Activated CD8-positive, alpha-beta memory T cell treated with anti-CD3 and anti-CD28 coated beads for 24 hours (primary cell): ENCODE measurements around the gene NUP98.
"Not testable (repeated sequence)": the region's sequence is repeated elsewhere in the genome, so short reads cannot be mapped to it uniquely, and the experiment has no call there.

Experiments used
- DNase-seq: peaks from one replicate; pipeline ENCODE4 v3.0.0-alpha.2; 2020

NUP98 gene

DNA sequence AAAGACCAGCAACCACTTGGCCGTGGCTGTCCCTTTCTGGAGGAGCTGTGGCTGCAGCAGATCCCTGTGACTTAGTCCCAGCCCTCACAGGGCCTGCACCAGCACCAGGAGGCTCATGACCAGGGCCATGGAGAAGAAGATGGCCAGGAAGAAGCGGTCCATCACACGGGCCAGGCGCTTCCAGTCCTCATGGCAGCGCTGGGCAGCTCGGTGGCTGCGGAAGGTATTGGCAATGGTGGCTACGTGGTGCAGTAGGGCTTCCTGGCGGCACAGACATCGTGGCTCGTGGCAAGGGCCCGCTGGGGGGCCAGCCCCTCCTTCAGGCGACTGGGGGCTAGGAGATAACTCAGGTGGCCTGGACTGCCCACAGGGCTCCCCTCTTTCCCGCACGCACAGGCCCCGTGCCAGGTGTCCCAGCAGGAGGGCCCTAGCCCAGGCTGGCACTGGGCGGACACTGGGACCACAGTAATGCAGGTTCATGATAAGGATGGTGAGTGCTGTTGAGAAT lies 131.3 kb downstream of the NUP98 start:
- DNase-seq = peak; percentile 41

DNA sequence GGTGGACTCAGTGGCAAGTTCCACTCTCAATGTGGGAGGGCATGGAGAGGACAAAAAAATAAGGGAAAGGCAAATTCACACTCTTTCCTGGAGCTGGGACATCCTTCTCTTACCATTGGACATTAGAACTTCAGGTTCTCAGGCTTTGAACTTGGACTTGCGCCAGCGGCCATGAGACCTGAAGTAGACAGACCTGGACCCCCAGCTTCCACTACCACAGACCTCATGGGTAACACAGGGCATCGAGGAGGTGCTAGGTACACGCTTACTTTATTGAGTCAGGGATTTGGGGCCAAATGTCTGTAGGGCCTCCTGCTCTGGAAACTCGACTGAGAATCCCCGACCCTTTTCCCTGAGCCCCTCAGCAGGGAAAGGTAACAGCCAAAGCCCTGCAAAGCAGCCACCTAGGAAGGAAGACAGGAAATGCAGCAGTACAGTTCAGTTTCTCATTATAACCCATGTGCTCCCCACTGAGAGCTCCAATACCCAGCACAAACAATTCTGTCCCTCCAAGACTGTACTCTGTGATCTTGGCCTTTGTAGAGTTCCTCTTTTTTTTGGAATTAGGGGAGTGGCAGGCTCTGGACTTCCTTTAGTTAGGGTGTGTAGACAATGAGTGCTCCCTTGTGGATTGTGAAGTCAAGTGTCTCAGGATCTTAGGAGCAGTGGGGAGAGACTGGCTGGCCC lies 131.9 kb downstream of the NUP98 start:
- peak; percentile 30 for DNase-seq

DNA sequence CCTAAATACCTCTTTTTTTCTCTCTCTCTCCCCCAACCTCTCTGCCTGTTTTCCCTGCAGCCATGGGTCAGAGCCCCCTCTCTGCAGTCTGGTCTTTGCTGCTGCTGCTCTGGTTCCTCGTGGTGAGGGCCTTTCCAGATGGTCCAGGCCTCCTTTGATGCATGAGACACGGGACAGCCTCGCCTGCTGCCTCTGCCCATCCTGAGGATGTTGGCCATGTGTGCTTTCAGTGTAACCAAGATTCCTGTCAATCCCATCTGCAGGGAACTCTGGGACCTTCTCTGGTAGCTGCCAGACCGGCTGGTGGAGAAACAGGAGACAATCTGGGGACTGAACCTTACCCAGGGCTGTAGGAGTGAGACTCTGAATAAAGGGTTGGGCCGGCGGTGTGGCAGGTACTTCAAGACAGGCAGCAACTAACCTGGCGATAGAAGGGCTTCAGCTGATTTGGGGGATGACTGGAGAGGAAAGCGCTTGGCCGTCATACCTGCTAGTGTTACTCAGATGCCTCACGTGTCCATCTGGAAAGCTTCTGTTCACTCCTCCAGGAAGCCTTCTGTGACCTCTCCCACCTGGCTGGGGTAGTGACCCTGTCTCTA lies 133.2 kb downstream of the NUP98 start:
- DNase-seq = no peak

DNA sequence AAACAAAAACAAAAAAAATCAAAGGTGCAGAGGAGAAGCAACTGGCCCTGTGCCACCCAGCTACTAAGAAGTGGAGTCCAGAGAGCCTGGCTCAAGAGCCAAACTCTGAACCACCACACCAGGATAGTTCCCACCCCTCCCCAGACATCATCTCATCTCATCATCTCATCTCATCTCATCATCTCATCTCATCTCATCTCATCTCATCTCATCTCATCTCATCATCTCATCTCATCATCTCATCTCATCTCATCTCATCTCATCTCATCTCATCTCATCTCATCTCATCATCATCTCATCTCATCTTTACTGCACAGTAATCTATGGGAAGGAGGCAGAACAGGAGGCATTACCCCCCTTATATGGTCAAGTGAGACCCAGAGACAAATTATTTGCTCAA lies 134.5 kb downstream of the NUP98 start:
- DNase-seq = no peak

DNA sequence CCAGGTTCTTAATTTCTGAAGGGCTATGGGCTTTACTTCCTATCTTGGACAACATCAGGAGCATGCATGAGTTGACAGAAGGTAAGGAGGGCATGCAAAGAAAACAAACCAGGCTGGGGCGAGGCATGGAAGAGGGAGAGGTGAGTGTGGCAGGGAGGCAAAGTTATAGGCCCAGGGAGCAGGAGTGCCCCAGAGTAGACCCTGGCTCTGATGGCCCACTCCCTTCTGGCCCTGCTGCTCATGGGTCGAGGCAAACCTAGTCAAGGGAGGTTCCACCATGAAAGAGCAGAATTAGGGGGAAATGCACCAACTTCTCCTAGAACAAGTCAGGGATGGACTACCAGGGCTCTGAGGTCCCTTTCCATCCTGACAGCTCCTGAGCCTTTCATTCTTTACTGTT lies 136.4 kb downstream of the NUP98 start:
- peak; percentile 42 for DNase-seq

DNA sequence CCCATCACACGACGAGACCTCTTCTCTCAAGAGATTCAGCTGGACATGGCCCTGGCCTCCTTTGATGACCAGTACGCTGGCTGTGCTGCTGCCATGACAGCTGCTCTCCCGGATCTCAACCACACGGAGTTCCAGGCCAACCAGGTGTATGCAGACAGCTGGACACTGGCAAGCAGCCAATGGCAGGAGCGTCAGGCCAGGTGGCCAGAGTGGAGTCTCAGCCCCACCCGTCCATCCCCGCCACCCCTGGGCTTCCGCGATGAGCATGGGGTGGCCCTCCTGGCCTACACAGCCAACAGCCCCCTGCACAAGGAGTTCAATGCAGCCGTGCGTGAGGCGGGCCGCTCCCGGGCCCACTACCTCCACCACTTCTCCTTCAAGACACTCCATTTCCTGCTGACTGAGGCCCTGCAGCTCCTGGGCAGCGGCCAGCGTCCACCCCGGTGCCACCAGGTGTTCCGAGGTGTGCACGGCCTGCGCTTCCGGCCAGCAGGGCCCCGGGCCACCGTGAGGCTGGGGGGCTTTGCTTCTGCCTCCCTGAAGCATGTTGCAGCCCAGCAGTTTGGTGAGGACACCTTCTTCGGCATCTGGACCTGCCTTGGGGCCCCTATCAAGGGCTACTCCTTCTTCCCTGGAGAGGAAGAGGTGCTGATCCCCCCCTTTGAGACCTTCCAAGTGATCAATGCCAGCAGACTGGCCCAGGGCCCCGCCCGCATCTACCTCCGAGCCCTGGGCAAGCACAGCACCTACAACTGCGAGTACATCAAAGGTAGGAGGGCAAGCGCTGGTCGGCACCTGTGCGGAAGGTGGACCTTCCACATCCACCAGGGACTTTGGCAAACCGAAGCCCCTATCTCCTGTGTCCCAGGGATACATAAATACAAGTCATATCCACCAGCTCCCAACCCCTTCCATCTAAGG lies 137.5 kb downstream of the NUP98 start:
- peak; percentile 48 for DNase-seq

DNA sequence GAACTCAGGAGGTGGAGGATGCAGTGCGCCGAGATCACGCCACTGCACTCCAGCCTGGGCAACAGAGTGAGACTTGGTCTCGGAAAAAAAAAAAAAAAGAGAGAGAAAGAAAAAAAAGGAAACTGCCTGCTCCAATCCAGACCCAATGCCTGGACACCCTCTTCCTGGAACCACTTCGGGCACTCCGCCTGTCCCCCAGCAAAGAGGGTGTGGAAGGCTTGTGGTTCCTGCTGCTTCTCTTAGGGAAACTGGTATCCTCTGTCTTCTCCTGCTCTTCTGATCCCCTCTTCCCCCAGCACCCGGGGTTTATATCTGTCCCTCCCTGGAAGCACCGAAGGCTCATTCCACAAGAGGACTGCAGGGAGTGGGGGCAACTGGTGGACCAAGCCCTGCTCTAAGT lies 139.1 kb downstream of the NUP98 start:
- DNase-seq = no peak

DNA sequence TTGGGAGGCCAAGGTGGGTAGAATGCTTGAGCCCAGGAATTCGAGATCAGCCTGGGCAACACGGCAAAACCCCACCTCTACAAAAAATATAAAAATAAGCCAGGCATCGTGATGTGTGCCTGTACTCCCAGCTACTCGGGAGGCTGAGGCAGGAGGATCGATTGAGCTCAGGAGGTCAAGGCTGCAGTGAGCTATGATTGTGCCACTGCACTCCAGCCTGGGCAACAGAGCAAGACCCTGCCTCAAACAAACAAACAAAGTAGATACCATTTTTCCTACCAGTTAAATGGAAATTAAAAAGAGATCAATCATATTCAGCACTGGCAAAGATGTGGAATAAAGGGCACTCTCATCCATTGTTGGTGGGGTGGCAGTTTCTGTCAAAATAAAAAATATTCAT lies 140.0 kb downstream of the NUP98 start:
- not testable (repeated sequence) for DNase-seq

DNA sequence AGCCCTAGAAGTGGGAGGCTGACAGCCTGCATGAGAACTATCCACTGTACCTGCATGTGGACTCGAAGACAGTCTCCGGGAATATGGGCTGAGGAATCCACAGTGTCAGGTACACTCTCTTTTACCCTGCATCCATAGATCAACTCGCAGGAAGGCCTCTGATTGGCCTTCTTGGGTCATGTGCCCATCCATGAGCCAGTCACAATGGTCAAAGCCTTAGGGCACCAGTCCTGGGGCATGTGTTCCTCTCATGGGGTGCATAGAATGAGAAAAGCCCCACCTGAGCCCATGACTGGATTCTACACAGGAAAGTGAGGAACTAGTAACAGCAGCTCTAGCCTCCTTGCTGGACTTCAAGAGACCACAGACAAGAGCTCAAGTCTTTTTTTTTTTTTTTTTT lies 141.8 kb downstream of the NUP98 start:
- DNase-seq = no peak

DNA sequence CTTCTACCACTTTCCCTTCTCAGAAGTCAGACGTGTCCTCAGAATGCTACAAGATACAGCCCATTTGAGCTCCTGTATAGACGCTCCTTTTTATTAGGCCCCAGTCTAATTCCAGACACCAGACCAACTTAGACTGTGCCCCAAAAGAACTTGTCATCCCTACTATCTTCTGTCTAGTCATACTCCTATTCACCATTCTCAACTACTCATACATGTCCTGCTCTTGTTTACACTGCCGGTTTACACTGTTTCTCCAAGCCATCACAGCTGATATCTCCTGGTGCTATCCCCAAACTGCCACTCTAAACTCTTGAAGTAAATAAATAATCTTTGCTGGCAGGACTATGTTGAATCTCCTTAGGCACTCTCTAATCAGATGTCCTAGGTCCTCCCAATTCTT lies 144.8 kb downstream of the NUP98 start:
- not testable (repeated sequence) for DNase-seq

DNA sequence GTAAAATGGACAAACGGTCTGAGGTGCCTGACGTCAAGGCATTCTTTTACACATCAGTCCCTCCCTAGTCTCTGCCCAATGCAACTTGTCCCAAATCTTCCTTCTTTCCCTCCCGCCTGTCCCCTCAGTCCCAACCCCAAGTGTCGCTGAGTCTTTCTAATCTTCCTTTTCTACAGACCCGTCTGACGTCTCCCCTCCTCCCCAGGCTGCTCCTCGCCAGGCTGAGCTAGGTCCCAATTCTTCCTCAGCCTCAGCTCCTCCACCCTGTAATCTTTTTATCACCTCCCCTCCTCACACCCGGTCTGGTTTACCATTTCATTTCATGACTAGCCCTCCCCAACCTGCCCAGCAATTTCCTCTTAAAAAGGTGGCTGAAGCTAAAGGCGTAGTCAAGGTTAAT lies 148.0 kb downstream of the NUP98 start:
- DNase-seq = not testable (repeated sequence)

DNA sequence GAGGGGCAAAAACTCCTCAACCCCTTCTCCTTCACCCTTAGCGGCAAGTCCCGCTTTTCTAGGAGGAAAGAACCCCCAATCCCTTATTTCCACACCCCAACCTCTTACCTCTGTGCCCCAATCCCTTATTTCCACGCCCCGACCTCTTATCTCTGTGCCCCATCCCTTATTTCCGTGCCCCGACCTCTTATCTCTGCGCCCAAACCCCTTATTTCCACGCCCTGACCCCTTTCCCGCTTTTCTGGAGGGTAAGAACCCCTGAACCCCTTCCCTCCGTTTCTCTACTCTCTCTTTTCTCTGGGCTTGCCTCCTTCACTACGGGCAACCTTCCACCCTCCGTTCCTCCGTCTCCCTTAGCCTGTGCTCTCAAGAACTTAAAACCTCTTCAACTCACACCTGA lies 148.5 kb downstream of the NUP98 start:
- DNase-seq = not testable (repeated sequence)

DNA sequence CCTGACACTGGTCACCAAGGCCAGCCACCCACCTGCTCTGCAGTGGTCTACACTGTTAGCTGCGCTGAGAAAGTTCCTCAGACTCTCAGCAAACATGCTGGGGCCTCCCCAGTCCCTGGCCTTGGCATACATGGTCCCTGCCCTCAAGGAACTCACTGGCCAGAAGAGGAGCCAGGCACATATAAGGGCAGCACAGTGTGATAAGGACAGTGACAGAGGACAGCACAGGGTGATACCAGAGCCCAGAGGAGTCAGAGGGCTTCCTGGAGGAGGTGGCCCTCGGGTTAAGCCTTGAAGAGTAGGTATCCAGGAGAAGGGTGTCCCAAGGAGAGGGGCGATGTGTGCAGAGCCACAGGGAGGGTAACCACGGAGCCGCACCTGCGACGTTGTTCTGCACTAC lies 151.8 kb downstream of the NUP98 start:
- DNase-seq = no peak

DNA sequence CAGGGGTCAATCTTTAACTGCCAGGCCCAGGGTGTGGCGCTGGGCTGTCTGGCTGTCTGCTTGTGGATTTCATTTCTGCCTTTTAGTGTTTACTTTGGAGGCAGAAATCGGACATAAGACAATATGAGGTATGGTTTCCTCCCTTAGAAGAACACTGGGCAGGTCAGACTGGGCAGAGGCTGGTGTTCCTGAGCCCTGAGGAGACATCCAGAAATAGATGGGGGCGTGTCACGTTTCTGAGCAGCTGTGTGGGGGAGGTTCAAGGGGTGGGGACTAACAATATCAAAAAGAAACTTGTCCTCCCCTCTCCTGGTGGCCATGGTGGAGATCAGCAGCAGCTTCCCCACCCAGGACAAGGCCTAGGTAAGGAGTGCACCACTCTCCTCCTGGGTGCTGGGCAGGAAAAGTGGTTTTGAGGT lies 152.5 kb downstream of the NUP98 start, which contains the start of gene ART1:
ART1 (plus strand) TSS at position 312 of the 419 bp plus-strand sequence. CDS start 14,086 bp downstream, outside the sequence.
- no peak for DNase-seq

DNA sequence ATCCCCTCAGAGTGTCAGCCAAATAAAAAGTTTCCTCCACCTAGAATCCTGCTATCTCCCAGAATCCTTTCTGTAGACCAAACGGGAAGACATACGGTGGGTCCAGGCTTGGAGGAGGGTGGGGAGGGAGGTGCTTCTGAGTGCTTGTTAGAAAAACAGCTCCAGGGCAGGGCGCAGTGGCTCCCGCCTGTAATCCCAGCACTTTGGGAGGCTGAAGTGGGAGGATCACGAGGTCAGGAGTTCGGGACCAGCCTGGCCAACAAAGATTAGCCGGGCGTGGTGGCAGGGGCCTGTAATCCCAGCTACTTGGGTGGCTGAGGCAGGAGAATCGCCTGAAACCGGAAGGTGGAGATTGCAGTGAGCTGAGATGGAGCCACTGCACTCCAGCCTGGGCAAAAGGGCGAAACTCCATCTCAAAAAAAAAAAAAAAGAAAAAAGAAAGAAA lies 154.2 kb downstream of the NUP98 start:
- DNase-seq = not testable (repeated sequence)

DNA sequence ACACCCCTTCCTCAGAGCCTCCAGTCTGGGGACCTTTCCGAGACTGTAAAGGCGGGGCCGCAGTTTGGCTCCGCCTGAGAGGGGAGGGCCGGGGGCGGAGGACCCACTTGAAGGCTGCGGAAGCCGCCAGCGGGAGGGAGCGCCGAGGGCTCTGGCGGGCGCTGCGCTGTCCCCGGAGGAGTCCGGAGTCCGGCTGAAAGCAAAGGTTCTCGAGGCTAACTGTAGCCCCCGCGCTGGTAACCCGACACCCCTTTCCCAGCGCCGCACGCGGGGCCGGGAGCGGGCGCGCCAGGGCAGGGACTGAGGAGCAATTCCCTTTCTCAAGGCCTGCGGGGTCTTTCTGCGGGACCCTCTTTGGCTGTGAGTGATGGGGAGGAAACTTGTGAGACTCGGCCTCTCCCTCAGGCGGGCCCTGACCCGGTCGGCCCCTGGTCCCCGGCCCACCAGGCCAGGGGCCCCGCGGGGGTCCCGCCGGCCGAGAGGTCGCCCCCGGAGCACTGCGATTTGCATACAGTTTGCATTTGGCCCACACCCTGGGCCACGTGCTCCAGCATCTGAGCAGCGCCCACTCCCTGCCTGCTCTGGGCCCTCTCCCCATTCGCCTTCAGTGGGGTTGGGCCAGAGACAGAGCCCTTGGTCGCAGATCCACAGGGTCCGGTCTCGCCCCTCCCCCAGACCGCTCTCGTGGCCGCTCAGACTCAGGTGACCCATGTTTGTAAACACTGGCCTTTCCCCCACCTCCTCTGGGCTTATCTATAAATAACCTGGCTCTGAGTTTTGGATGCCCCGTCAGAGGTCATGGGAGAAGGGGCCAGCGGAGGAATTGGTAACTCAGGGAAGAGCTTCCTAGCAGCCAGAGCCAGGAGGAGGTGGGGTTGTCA lies 155.0 kb downstream of the NUP98 start:
- DNase-seq = peak; percentile 89

DNA sequence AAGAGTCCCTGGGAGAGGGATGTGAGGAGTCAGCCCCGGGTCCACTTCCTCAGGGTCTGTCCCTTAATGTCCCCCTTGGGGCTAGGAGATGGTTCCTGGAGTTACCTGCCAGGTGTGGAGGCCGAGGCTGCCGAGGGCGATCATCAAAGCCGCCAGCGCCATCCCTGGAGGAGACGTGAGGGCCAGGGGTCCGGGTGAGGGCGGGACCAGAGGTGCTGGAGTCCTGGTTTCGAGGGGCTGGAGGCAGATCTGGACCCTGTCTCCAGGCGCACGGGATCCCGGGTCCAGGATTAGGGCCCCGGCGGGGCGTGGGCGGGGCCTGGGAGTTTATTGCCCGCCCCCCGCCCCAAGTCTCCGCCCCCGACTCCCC lies 155.7 kb downstream of the NUP98 start, which contains the start of gene ART5:
ART5 (minus strand) TSS at position 292 of the 370 bp plus-strand sequence; CDS start at position 162, 130 bp downstream.
- peak; percentile 59 for DNase-seq

DNA sequence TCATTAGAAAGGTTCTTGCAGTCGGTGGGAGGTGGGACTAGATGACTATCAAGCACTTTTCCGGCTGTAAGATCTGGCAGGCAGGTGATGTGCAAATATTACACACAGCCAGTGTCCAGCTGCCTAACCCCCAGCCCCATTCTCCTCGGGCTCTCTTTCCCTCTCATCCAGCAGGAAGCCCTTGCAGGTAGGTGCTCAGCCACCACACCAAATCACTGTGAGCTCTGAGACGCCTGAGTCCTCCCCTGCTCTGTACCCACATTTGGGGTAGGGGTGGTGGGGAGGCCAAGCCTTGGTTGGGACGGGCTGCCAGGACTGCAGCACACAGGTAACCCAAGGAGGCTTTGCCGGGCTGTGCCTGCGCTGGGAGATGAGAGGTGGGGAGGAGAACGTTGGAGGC lies 156.2 kb downstream of the NUP98 start:
- no peak for DNase-seq

DNA sequence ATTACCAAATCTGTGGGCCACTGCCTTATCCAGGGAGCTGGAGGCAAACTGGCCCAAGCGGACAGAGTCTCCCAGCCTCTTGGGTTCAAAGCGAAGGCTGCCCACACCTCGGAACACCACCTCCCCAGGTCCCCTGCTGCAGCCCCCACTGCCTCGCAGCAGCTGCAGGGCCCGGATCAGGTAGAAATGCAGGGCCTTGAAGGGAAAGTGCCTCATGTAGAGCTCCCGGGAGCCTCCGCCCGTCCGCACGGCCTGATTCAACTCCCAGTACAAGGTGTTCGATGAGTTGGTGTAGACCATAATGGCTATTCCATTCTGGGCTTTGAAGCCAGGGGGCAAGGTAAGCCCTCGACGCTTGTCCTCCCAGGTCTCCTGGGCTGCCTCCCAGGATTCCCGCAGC lies 157.5 kb downstream of the NUP98 start:
- DNase-seq = no peak

DNA sequence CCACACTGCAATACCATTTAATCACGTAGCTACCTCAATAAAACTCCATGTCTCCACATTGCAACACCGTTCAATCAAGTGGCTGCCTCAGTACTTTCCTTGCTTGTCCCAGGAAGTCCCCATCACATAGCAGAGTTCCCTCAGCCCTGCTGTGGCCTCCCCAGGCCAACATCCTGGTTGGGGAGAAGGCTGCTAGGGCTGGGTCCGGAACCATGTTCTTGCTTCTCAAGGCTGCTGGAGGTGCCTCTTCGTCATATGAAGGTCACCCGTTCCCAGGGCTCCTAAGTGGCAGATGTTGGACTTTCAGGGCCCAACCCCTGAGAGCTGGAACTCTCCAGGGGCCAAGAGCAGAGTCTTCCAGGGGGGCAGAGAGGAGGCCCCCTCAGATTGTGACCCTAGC lies 158.8 kb downstream of the NUP98 start:
- no peak for DNase-seq

DNA sequence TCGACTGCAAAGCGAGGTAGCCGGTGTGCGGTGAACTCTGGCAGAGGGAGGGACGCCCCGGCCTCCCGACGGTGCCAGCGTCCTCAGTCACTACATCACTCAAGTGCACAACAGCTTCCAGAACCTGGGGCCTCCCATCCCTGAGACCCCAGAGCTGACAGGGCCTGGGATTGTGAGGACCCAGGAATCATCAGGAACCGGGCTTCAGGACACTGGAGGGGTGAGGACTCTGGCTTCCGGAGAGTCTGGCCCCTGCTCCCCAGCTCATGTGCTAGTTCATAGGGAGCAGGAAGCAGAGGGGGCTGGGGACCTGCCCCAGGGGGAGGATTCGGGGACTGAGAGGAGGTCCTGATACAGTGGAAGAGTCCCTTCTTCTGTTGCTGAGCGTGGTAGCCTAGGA lies 160.2 kb downstream of the NUP98 start:
- DNase-seq = no peak
